UCSD-AML1 (cell line): ENCODE data around the gene GALK1.

Experiments used
- DNase-seq: peaks from one replicate; lab custom pipeline; 2025; ENCODE audit not compliant: unreplicated experiment; lab: John Stamatoyannopoulos, UW

The GALK1 gene

GRCh38 chr17:75729351-75729750 is 35.6 kb downstream of the GALK1 start:
- no peak for DNase-seq

- no peak for DNase-seq
These were observed 37.6 kb downstream of the GALK1 start for GRCh38 chr17:75727391-75727790.

GRCh38 chr17:75725504-75725903 is 39.5 kb downstream of the GALK1 start:
- DNase-seq = no peak

DNA sequence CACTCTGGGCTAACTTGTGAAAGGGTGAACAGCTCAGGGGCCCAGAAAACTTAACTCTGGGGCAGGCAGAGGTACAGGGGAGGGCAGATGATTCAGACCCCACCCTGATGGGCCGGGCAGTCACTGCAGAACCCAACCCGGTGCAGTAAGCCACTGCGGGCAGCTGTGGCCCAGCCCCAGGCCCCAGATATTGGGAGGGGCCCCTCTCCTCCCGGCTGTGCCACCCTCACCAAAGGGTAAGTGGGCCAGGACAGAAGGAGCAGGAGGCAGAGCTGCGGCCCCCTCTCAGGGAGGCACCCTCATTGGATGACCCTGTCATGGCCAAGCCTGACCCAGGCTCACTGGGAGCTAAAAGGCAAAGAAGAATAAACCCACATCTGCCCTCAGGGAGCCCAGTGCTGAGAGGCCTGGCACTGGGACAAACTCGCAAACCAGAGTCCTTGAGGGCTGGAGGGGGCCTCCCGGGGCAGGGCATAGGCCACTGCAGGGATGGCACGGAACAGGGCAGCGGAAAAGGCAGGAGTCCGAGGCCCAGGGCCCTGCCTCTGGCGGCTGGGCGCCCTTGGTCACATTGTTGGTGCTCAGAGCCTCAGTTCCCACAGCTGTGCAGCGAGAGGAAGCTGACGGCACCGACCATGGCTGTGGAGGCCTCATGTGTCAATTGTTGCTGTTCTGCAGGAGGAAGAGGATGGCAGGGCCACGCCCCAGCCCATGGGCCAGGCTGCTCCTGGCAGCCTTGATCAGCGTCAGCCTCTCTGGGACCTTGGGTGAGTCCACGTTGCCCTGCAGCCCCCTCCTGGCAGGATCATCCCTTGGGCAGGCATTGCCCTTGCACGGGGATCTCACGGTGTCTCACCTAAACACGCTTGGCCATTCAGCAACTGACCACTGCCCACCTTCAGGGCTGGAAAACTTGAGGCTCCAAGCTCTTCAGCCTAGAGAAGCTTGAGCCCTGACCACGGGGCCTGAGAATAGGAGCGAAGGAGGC is 40.7 kb downstream of the GALK1 start:
- no peak for DNase-seq

GRCh38 chr17:75723171-75723930 is 41.6 kb downstream of the GALK1 start:
- DNase-seq = no peak

- DNase-seq = no peak
These were observed 42.4 kb downstream of the GALK1 start for GRCh38 chr17:75722542-75723095.

GRCh38 chr17:75722076-75722475 is 42.9 kb downstream of the GALK1 start:
- DNase-seq = no peak

DNA sequence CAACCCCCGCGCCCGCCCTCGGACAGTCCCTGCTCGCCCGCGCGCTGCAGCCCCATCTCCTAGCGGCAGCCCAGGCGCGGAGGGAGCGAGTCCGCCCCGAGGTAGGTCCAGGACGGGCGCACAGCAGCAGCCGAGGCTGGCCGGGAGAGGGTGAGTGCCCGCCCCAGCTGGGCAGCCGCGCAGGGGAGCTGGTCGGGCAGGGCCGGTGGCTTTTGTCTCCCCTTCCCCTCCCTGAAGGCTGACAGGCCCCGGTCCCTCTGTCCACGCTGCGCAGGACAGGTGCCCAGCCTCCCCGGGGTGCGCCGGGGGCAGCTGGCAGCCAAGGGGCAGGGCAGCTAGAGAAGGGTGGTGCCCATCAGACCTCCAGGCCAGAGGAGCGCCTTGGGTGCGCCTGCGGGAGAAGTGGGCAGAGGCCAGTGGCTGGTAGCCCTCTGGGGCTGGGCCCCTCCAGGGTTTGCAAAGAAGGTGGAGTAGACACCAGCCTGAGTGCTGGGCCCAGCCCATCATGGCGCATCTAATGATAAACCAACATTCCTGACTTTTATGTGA is 43.5 kb downstream of the GALK1 start:
- DNase-seq = no peak

DNA sequence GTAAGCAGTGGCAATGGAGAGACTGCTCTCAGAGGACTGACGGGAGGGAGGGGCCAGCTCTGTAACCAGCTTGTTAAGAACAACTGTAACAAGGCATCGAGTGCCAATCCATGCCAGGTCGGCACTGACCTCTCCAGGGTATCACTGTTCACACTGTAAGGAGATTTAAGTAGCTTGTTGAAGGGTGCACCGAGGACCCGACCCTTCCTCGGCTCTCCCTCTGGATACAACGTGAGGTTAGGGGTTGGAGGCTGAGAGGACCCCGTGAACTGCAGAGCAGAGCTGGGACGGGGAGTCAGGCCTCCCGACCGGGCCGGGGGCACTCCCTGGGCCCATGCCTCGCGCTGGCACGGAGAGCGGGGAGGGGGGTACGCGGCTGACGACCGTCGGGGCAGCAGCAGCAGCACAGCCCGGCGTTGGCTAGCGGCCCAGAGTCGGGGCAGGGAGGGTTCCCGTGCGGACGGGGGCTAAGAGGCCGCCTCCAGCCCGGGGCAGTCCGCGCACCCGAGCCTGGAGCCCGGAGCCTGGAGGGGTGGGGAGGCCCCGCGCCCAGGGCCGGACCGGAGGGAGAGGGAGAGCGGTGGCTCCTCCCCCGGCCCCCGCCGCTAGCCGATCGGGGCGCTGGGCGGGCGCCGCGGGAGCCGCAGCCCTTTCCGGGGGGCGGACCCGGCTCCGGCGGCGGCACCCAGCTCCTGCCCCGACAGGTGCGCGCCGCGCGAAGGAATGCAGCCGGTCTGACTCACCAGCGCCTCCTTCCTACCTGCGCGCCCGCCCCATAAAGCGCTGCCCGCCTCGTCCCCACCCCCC is 44.1 kb downstream of the GALK1 start, which contains the start of gene ITGB4:
Gene ITGB4 (plus strand): TSS at position 804 of the 807 bp plus-strand sequence. CDS start 3,245 bp downstream, outside the sequence.
- no peak for DNase-seq

DNA sequence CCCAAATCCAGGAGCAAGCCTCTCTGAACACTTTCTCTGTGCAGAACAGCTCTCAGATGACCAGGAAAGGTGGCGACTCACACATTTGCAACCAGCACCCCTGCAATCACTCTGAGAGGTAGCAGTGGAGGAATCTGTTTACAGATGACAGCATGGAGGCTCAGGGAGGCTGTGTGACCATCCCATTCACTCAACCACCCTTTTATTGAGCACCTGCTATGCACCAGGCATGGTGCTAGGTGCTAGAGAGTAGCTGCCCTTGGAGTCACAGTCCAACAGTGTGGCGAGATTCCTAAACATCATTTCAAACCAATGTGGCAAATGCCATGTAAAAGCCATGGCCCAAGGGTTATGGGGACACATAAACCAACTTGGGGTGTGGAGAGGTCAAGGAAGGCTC is 45.3 kb downstream of the GALK1 start:
- no peak for DNase-seq

DNA sequence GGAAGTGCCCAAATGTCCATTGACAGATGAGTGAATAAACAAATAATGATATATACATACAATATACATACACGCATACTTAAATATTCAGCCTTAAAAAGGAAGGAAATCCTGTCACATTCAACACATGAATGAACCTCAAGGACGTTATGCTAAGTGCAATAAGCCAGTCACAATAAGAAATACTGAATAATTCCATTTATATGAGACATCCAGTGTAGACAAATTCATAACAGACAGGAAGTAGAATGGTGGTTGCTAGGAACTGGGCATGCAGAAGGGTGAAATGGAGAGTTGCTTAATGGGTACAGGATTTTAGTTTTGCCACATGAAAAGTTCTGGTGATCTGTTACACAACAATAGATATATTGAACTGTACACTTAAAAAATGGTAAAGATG is 52.5 kb downstream of the GALK1 start:
- no peak for DNase-seq
